GM19328 (cell line): ENCODE measurements around the gene INSR.
"Not testable (repeated sequence)": the region's sequence is repeated elsewhere in the genome, so short reads cannot be mapped to it uniquely, and the experiment has no call there.

Experiments
- ATAC-seq: cut with Tn5 transposase; IDR thresholded peaks from one replicate; pipeline ENCODE4 v1.9.1; 2021; ENCODE audit warnings: mild to moderate bottlenecking, moderate library complexity; ENCODE audit not compliant: unreplicated experiment

Gene INSR

GRCh38 chr19:7226739-7227138 lies 67.5 kb downstream of the INSR start:
- no peak for ATAC-seq

DNA sequence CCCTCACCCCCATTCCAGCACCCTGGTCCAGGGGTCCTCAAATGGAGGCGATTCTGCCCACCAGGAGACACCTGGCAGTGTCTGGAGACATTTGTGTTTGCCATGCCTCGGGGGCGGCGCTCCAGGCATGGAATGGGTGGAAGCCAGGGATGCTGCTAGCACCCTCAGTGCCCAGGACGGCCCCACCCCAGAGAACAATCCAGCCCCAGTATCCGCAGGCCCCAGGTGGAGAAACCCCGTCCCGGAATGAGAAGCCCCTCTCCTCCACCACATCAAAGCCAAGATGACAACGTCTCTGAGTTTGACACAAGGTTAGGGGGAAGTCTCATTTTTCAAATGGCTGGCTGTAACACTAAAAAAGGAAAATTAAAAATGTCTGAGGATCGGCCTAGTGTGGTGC lies 68.5 kb downstream of the INSR start:
- no peak for ATAC-seq

GRCh38 chr19:7224995-7225394 lies 69.2 kb downstream of the INSR start:
- no peak for ATAC-seq

DNA sequence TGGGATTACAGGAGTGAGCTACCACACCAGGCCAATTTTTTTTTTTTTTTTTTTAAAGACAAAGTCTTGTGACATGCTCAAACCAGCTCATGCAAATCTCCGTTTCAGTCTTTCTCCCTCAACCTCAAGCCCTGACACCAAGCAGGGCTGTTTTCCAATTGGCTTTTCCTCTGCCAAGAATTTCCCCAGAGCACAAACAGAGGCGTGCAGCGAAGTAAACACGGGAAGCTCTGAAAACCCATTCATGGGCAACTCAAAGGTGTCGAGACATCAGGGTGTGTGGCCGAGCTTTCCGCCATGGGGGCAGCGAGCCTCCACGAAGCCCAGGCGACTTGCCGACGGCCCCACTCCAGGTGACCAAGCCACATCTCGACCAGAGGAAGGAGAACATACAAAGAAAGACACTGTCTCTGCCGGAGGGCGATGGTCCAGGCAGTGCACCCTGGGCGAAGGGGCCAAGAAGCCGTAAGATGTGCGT lies 70.0 kb downstream of the INSR start:
- no peak for ATAC-seq

DNA sequence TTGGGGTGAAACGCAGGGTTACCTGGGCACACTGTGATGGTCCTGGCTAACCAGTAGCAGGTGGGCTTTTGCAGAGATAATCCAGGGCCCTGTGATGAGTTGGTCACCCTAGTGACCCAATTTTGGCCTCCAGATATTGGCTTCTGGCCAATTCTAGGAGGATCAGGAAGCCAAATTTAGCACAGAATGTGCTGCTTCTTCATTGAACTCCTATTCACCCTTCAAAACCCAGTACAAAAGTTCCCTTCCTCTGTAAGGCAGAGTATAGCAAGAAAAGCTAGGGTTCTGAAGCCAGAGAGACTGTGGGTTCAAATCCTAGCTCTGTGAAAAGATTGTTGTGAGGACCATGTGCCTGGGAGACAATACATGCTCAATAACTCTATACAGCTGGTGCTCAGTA lies 70.8 kb downstream of the INSR start:
- ATAC-seq = no peak

DNA sequence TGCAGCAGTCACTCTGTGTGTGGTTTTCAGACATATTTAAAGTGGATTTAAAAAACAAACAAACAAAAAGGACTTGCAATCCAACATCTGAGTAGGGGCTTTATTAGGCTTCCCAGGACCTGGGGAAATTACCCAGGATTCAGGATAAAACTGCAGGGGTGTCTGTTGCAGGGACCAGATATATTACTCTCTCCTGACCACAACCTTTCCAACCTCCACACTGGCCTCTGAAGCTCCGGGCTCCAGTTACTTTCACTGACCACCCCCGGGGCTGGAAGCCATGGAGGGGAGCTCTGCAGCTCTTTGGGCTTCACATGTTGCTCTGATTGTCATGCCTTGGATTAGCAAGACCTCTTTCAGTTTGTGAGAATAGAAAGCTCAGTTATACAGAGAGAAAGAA lies 75.2 kb downstream of the INSR start:
- ATAC-seq = no peak

- ATAC-seq = no peak
These were observed 76.4 kb downstream of the INSR start for GRCh38 chr19:7217861-7218260.

- no peak for ATAC-seq
These were observed 77.8 kb downstream of the INSR start for GRCh38 chr19:7216373-7216902.

- no peak for ATAC-seq
These were observed 79.0 kb downstream of the INSR start for GRCh38 chr19:7215176-7215575.

DNA sequence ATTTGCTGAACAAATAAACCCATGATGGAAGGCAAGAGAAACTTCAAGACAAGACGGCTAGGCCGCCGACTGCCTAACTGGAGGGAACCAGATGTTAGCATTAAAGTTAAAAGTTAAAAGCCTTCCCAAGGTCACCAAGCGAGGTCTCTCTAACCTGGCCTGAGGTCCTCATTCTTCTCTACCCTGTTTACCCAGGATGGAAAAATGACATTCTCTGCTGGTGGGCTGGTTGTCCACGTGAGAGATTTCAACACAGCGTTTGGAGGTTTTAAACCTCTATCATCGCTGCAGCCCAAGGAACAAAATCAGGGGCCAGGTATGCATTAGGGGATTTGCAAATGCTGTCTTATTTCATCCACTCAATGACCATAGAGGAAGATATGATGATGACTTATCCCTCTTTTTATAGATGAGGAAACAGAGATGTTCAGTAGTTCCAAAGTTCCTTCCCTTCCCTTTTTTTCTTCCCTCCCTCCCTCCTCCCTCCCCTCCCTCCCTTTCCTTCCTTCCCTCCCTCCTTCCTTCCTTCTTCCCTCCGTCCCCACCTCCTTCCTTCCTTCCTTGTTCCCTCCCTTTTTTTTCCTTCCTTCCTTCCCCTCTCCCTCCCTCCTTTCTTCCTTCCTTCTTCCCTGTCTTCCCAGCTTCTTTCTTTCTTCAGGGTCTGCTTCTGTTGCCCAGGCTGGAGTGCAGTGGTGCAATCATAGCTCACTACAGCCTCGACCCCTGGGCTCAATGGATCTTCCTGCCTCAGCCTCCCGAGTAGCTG lies 79.7 kb downstream of the INSR start:
- no peak for ATAC-seq

DNA sequence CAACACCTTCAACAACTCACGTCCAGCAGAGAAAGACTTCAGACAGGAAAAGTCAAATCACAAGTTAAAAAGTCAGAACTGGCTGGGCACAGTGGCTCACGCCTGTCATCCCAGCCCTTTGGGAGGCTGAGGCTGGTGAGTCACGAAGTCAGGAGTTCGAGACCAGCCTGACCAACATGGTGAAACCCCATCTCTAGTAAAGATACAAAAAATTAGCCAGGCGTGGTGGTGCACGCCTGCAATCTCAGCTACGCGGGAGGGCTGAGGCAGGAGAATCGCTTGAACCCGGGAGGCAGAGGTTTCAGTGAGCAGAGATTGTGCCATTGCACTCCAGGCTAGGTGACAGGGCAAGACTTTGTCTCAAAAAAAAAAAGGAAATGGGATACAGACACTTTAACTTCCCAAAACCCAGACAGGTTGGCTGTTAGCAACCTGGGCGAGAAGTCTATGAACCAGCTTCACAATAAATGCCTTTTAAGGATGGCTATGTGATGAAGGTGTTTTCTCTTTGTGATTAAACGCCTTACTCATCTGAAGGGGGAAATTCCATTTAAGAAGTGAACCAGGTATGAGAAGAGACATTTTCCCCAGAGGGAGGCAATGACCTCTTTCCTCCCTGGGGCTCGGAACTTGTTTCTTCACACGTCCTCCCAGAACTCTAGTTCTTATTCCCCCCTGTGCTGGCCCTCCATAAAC lies 80.4 kb downstream of the INSR start:
- ATAC-seq = no peak

GRCh38 chr19:7211191-7211951 lies 82.8 kb downstream of the INSR start:
- ATAC-seq = no peak

DNA sequence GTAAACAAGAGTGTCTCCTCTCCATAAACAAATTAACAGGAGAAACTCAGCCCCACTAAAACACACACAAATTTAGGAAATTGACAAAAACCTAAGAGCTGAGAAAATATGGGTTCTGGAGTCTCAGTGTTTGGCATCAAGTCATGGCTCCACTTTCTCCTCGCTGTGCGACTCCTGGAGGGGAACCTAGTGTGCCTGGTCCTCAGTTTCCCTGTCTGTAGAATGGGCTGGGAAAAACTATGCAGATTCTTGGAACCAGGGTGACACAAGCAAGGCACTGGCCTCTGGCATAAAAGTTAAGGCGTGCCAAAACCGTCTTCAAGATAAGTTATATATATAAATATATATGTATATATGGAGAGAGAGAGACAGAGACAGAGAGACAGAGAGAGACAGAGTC lies 83.9 kb downstream of the INSR start:
- no peak for ATAC-seq

GRCh38 chr19:7209597-7210325 lies 84.5 kb downstream of the INSR start:
- not testable (repeated sequence) for ATAC-seq

- not testable (repeated sequence) for ATAC-seq
These were observed 85.2 kb downstream of the INSR start for GRCh38 chr19:7209036-7209435.

DNA sequence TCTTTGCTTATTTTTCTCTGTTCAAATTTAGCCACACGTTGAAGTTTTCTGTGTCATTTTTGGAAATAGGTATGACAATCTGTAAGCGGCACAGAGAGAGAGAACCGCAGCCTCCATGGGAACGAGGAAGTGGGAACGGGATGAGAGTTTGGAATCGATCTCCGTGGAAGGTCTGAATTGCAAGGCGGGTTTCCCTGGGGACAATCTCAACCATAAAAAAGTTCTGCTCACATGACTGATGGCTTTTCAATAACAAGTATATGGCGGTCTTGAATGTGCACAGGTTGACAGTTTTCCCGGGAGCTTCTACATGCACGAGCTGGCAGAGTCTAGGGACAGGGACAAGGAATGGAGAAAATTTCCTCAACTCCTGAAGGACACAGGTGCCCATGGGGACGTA lies 90.9 kb downstream of the INSR start:
- no peak for ATAC-seq

GRCh38 chr19:7202888-7203287 lies 91.3 kb downstream of the INSR start:
- ATAC-seq = no peak

GRCh38 chr19:7200736-7201135 lies 93.5 kb downstream of the INSR start:
- no peak for ATAC-seq

- no peak for ATAC-seq
These were observed 94.3 kb downstream of the INSR start for GRCh38 chr19:7199613-7200533.
